GM23338 (cell line): ENCODE data around the gene ABCA13. TPM values are rescaled to one million over a fixed set of nuclear protein-coding genes. Genes with fewer than 3 reads are reported as not detected.

ENCODE experiments used
- ATAC-seq: fragments of 200-7000 bp; cut with Tn5 transposase; 3 replicates; pipeline ENCODE4 v1.9.1; 2020
- DNase-seq: peaks from one replicate; pipeline ENCODE4 v3.0.0-alpha.2; 2015; ENCODE audit warnings: low spot score
- H2AFZ ChIP-seq: fragments of 200-600 bp; sonication (generic); 2 replicates; pipeline ENCODE4 v1.8.0; 2016; ENCODE audit warnings: antibody characterized with exemption, mild to moderate bottlenecking, moderate library complexity
- H3F3A ChIP-seq: fragments of 200-600 bp; sonication (generic); replicated peaks from 2 replicates; pipeline ENCODE4 v1.8.0; 2017; ENCODE audit warnings: antibody characterized with exemption, mixed run types, low read depth
- H3K27ac ChIP-seq: fragments of 200-600 bp; sonication (generic); 2 replicates; pipeline ENCODE4 v1.6.1; 2016; ENCODE audit warnings: low read depth
- H3K27me3 ChIP-seq: fragments of 200-600 bp; sonication (generic); 2 replicates; pipeline ENCODE4 v1.8.0; 2016; ENCODE audit warnings: mild to moderate bottlenecking, mixed run types, moderate library complexity; ENCODE audit not compliant: insufficient read depth
- H3K36me3 ChIP-seq: fragments of 200-600 bp; sonication (generic); 2 replicates; pipeline ENCODE4 v1.8.0; 2016; ENCODE audit warnings: mild to moderate bottlenecking; ENCODE audit not compliant: insufficient read depth
- H3K4me1 ChIP-seq: fragments of 200-600 bp; sonication (generic); 2 replicates; pipeline ENCODE4 v1.8.0; 2016; ENCODE audit warnings: mild to moderate bottlenecking, moderate library complexity; ENCODE audit not compliant: insufficient read depth
- H3K4me2 ChIP-seq: fragments of 200-600 bp; sonication (generic); 2 replicates; pipeline ENCODE4 v1.7.1; 2017; ENCODE audit warnings: mixed run types
- H3K4me3 ChIP-seq: fragments of 200-600 bp; sonication (generic); 2 replicates; pipeline ENCODE4 v1.6.1; 2016; ENCODE audit warnings: mixed run types
- H3K79me2 ChIP-seq: fragments of 200-600 bp; sonication (generic); replicated peaks from 2 replicates; pipeline ENCODE4 v1.8.0; 2017; ENCODE audit warnings: mild to moderate bottlenecking; ENCODE audit not compliant: insufficient read depth
- H3K9me2 ChIP-seq: fragments of 200-600 bp; sonication (generic); 2 replicates; pipeline ENCODE4 v1.8.0; 2017; ENCODE audit not compliant: insufficient read depth
- H4K20me1 ChIP-seq: fragments of 200-600 bp; sonication (generic); replicated peaks from 2 replicates; pipeline ENCODE4 v1.8.0; 2017; ENCODE audit warnings: mild to moderate bottlenecking; ENCODE audit not compliant: insufficient read depth
- H3K27ac Mint-ChIP-seq: 2 replicates; pipeline ENCODE4 v1.8.0; 2020; ENCODE audit warnings: inconsistent platforms, mild to moderate bottlenecking, moderate library complexity, mixed read lengths
- H3K27me3 Mint-ChIP-seq: 3 replicates; pipeline ENCODE4 v1.8.0; 2022; ENCODE audit warnings: low read depth, mild to moderate bottlenecking, moderate library complexity, mixed read lengths, inconsistent platforms; ENCODE audit not compliant: insufficient read depth, poor library complexity
- H3K36me3 Mint-ChIP-seq: 3 replicates; pipeline ENCODE4 v1.8.0; 2021; ENCODE audit warnings: low read depth, mild to moderate bottlenecking, inconsistent platforms, moderate library complexity, mixed read lengths
- H3K4me1 Mint-ChIP-seq: 3 replicates; pipeline ENCODE4 v1.8.0; 2020; ENCODE audit warnings: mild to moderate bottlenecking, inconsistent platforms, mixed read lengths
- H3K4me3 Mint-ChIP-seq: 3 replicates; pipeline ENCODE4 v1.8.0; 2021; ENCODE audit warnings: moderate library complexity, mild to moderate bottlenecking, inconsistent platforms, mixed read lengths
- H3K9me3 Mint-ChIP-seq: 3 replicates; pipeline ENCODE4 v1.8.0; 2020; ENCODE audit warnings: moderate library complexity, mild to moderate bottlenecking, inconsistent platforms, mixed read lengths
- CREB1 ChIP-seq: fragments of 250-450 bp; sonication (Bioruptor Pico); IDR thresholded peaks from 2 replicates; pipeline ENCODE4 v1.5.0; 2020; ENCODE audit warnings: low read depth, mild to moderate bottlenecking, moderate library complexity
- CTCF ChIP-seq, 2 experiments: fragments of 200-600 bp in 1 of 2; sonication (generic) in 1 of 2; conservative IDR thresholded peaks; 2 replicates each; pipeline versions ENCODE4 v1.5.1 to v1.6.1; 2016 to 2017; ENCODE audit warnings: antibody characterized with exemption in 2 of 2, low read depth in 2 of 2, mild to moderate bottlenecking in 2 of 2, moderate library complexity in 1 of 2
- ETS1 ChIP-seq: IDR thresholded peaks from 2 replicates; pipeline ENCODE4 v1.6.1; 2016; ENCODE audit warnings: antibody characterized with exemption
- EZH2 ChIP-seq: fragments of 200-600 bp; sonication (generic); IDR thresholded peaks from one replicate; pipeline ENCODE4 v1.8.0; 2017; ENCODE audit warnings: antibody characterized with exemption, mild to moderate bottlenecking, low read depth; ENCODE audit not compliant: unreplicated experiment
- EZH2phosphoT487 ChIP-seq: fragments of 200-600 bp; sonication (generic); IDR thresholded peaks from one replicate; pipeline ENCODE4 v1.8.1; 2018; ENCODE audit warnings: antibody characterized with exemption; ENCODE audit not compliant: unreplicated experiment
- JUNB ChIP-seq: IDR thresholded peaks from one replicate; pipeline ENCODE4 v1.6.1; 2016; ENCODE audit warnings: antibody characterized with exemption; ENCODE audit not compliant: unreplicated experiment
- NANOG ChIP-seq: IDR thresholded peaks from 2 replicates; pipeline ENCODE4 v1.6.1; 2016; ENCODE audit warnings: antibody characterized with exemption, borderline replicate concordance
- POLR2AphosphoS5 ChIP-seq: IDR thresholded peaks from 2 replicates; pipeline ENCODE4 v1.6.1; 2016; ENCODE audit warnings: antibody characterized with exemption, low read depth
- REST ChIP-seq: IDR thresholded peaks from one replicate; pipeline ENCODE4 v1.6.1; 2018; ENCODE audit warnings: antibody characterized with exemption; ENCODE audit not compliant: unreplicated experiment
- STAT1 ChIP-seq: IDR thresholded peaks from one replicate; pipeline ENCODE4 v1.6.1; 2016; ENCODE audit warnings: antibody characterized with exemption; ENCODE audit not compliant: unreplicated experiment
- ZNF114 ChIP-seq: fragments of 250-450 bp; sonication (Bioruptor Pico); IDR thresholded peaks from 2 replicates; pipeline ENCODE4 v1.5.0; 2020; ENCODE audit warnings: mild to moderate bottlenecking, moderate library complexity
- ZNF331 ChIP-seq: fragments of 250-450 bp; sonication (Bioruptor Pico); IDR thresholded peaks from 2 replicates; pipeline ENCODE4 v1.5.0; 2020; ENCODE audit warnings: low read depth, mild to moderate bottlenecking, moderate library complexity
- ZNF462 ChIP-seq: fragments of 250-450 bp; sonication (Bioruptor Pico); IDR thresholded peaks from 2 replicates; pipeline ENCODE4 v1.5.0; 2020; ENCODE audit warnings: mild to moderate bottlenecking, moderate library complexity
- polyA plus RNA-seq: library from polyadenylated mRNA; unstranded; fragments of >200 nt; fragmentation: Nextera tagmentation; extraction: Ambion mirVana; gene quantifications from 2 replicates; pipeline ENCODE4 v1.2.1, GENCODE V29; 2016
- total RNA-seq: library from RNA; depleted of rRNA; stranded (reverse); fragments of >200 nt; shearing (Covaris generic); gene quantifications from 2 replicates; pipeline ENCODE4 v1.2.3, GENCODE V29; 2014

Gene ABCA13
- total and polyA plus RNA-seq, 2 experiments from 2014 or later = 0.21 TPM; not detected in 1

- Histone ChIP-seq H3F3A (no peaks in the 10 kb centered on the region), H2AFZ (no peak overlapping the region), H3K79me2 (no peaks in the 10 kb centered on the region), H3K4me2 (no peak overlapping the region), H3K36me3 (no peaks in the 10 kb centered on the region), H4K20me1 (no peaks in the 10 kb centered on the region), H3K4me3 (no peak overlapping the region), H3K4me1 (no peaks in the 10 kb centered on the region), H3K9me2 (no peaks in the 10 kb centered on the region), H3K27me3 (no peaks in the 10 kb centered on the region), H3K27ac (no peak overlapping the region)
- Mint-ChIP-seq H3K27me3 (no peaks in the 10 kb centered on the region), H3K36me3 (no peaks in the 10 kb centered on the region; the same call in 2 of the 3 replicates), H3K4me3 (no peak overlapping the region), H3K27ac (no peak overlapping the region), H3K9me3 (peaks cover 9% of the 10 kb centered on the region; the same call in 2 of the 3 replicates), H3K4me1 (no peaks in the 10 kb centered on the region)
- TF ChIP-seq EZH2 (no peak), JUNB (no peak), CTCF (conservative IDR thresholded peaks at IDR 0.05; ENCODE audit: low read depth in 2 of 2) (no peak), ZNF331 (CRISPR knock-in tag) (no peak), REST (no peak), POLR2AphosphoS5 (no peak), STAT1 (no peak), ZNF462 (CRISPR knock-in tag) (no peak), ETS1 (no peak), EZH2phosphoT487 (no peak), ZNF114 (CRISPR knock-in tag) (no peak), NANOG (no peak), CREB1 (CRISPR knock-in tag) (no peak)
- ATAC-seq (no peak), DNase-seq (no peak)
Measured at GRCh38 chr7:48217266-48217665, 46.0 kb downstream of the ABCA13 start.
